GM23248 (cell line): ENCODE results near the gene INTS11.

Source experiments
- EZH2 ChIP-seq: fragments of 200-600 bp; sonication (generic); IDR thresholded peaks from 2 replicates; pipeline ENCODE4 v1.6.1; 2018; ENCODE audit warnings: antibody characterized with exemption, mild to moderate bottlenecking; ENCODE audit not compliant: insufficient read depth, poor library complexity, severe bottlenecking
- EZH2phosphoT487 ChIP-seq: fragments of 200-600 bp; sonication (generic); IDR thresholded peaks from 2 replicates; pipeline ENCODE4 v1.6.1; 2018; ENCODE audit warnings: antibody characterized with exemption, moderate library complexity, mild to moderate bottlenecking, low read depth; ENCODE audit not compliant: insufficient read depth

DNA sequence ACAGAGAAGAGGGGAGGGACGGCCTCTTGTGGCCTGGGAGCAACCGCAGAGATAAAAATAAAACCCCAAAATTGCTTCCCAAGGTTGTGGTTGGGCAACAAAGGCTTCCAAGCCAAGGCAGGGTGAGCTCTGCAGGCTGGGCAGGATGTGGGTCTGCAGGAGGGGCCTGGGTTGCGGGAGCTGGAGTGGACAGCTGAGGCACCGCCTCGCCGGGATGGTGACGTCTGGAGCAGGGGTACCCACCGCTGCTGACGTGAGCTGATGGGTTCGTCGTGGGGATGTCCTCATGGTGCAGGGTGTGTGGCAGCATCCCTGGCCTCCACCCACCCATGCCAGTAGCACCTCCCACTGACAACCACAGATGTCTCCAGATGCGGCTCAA, 46.9 kb upstream of the INTS11 start:
- TF ChIP-seq EZH2phosphoT487 (no peak), EZH2 (no peak)
